ENCODE results near the gene GGN.

DNA sequence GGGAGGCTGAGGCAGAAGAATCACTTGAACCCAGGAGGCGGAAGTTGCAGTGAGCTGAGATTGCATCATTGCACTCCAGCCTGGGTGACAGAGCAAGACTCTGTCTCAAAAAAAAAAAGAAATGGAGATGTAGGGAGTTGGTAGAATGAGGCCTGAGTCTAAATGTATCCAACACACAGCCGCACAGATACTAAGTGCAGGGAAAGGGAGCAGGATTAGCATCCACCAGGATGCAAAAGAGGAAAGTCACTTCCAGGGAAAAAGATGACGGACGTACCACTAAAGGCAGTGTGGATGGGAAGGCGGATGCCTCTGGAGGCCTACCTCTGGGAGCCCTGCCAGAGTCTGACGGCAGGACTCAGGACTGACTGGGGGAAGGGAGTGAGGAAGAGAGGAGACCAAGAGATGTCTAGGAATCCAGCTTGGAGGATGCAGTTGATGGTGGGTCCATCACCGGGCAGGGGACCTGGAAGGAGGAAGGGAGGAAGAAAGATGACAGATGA is 21.8 kb upstream of the GGN start:
- TF ChIP-seq, protein P1, sequence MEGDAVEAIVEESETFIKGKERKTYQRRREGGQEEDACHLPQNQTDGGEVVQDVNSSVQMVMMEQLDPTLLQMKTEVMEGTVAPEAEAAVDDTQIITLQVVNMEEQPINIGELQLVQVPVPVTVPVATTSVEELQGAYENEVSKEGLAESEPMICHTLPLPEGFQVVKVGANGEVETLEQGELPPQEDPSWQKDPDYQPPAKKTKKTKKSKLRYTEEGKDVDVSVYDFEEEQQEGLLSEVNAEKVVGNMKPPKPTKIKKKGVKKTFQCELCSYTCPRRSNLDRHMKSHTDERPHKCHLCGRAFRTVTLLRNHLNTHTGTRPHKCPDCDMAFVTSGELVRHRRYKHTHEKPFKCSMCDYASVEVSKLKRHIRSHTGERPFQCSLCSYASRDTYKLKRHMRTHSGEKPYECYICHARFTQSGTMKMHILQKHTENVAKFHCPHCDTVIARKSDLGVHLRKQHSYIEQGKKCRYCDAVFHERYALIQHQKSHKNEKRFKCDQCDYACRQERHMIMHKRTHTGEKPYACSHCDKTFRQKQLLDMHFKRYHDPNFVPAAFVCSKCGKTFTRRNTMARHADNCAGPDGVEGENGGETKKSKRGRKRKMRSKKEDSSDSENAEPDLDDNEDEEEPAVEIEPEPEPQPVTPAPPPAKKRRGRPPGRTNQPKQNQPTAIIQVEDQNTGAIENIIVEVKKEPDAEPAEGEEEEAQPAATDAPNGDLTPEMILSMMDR (IDR thresholded peaks at IDR 0.05) = no peak
- no peak for TF ChIP-seq POLR2A (IDR thresholded peaks at IDR 0.05)

Data from right lobe of liver (tissue), 4 donors.